AML-193 (cell line): ENCODE results near the gene ARPC4.

Source experiments
- DNase-seq, 2 experiments: peaks; one replicate each; lab custom pipeline; 2025; lab: John Stamatoyannopoulos, UW

Gene ARPC4

GRCh38 chr3:9793161-9793781, 389 bp downstream of the ARPC4 start:
- peak; percentile 64 to 70 for DNase-seq

DNA sequence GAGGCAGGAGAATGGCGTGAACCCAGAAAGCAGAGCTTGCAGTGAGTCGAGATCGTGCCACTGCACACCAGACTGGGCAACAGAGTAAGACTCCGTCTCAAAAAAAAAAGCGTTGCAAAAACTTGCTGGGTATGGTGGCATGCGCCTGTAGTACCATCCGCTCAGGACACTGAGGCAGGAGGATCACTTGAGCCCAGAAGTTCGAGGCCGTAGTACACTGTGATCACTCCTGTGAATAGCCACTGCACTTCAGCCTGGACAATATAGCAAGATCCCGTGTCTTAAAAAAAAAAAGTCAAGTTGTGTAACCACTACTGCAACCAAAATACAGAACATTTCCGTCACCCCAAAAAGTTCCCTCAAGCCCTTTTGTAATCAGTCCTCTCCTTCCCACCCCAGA, 1.5 kb downstream of the ARPC4 start:
- no peak for DNase-seq

DNA sequence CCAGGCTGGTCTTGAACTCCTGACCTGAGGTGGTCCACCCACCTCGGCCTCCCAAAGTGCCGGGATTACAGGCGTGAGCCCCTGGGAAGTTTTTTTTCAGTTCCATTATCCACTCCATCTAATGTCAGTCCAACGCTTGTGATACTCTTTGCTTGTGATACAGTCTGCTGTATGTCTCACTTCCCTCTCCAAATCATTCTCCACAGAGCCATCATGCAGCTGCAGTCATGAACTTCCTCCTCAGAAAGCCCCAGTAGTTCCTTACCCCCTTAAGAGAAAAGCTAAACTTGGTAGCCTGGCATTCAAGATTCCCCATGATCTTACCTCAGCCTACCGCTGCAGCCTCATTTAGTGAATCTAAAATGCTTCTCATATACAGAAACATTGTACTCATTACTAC, 2.3 kb downstream of the ARPC4 start:
- peak in 1 of 2 experiments; percentile 11 for DNase-seq

- DNase-seq: no peak
Observed at GRCh38 chr3:9797196-9797945, 4.5 kb downstream of the ARPC4 start.

DNA sequence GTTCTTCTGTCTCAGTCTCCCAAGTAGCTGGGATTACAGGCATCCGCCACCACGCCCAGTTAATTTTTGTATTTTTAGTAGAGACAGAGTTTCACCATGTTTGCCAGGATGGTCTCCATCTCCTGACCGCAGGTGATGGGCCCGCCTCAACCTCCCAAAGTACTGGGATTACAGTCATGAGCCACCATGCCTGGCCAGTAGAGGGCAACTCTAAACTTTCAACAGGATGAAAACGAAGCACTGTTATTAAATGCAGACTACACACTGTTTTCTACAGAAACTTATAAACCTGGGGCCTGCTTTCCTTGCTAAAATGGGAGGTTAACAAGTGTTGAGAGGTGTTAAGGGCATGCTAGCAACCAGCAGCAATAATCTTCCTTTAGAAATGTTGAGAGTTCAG, 7.6 kb downstream of the ARPC4 start:
- DNase-seq: peak in 1 of 2 experiments; percentile 21

DNA sequence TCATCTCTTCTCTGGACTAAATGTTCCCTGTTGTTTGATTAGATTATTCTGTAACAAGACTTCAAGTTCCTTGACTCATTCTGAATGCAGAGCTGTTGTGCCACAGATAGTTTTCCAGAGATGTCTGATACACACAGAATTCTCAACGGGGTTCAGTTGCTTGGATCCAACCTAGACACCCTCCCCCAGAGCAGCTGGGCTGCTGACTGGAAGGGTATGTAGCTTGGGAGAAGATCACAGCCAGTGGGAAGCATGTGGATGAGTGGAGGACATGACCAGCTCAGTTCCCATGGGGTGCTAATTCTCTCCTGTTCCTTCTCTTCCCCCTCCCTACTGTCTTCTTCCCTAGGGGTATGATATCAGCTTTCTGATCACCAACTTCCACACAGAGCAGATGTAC, 10.6 kb downstream of the ARPC4 start:
- no peak for DNase-seq

DNA sequence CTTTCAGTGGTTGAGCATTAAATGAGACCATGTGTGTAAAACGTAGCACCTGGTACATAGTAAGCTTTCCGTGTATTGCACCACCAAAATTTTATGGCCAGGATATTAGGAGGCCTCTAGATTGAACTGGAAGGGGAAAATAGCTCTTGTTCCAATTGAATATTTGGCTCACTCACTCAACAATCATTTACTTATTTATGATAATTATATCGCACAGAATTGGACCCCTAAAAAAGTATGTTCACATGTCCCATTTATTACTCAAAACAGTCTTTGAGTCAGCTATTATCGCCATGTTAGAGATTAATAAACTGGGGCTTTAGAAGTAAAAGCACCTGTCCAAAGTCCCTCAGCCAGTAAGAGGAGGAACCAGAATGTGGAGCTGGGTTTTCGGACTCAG, 12.1 kb downstream of the ARPC4 start:
- DNase-seq: no peak

DNA sequence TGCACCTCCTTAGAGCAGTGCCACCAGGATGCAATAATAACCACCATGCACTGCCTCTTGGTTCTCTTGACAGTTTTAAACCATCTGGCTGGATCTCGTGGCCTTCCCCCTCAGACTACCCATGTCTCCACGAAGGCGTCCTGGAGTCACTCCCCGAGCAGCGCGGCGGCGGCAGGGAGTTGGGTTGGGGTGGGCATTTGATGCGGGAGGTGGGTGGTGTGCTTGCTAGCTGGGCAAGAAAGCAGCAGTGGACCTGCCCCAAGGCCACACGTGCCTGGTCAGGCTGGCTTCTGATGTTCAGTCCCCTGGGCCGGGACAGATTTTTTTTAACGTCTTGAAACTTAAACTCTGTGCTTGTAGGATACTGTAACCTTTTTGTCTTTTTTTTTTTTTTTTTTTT, 13.3 kb downstream of the ARPC4 start:
- no peak for DNase-seq

DNA sequence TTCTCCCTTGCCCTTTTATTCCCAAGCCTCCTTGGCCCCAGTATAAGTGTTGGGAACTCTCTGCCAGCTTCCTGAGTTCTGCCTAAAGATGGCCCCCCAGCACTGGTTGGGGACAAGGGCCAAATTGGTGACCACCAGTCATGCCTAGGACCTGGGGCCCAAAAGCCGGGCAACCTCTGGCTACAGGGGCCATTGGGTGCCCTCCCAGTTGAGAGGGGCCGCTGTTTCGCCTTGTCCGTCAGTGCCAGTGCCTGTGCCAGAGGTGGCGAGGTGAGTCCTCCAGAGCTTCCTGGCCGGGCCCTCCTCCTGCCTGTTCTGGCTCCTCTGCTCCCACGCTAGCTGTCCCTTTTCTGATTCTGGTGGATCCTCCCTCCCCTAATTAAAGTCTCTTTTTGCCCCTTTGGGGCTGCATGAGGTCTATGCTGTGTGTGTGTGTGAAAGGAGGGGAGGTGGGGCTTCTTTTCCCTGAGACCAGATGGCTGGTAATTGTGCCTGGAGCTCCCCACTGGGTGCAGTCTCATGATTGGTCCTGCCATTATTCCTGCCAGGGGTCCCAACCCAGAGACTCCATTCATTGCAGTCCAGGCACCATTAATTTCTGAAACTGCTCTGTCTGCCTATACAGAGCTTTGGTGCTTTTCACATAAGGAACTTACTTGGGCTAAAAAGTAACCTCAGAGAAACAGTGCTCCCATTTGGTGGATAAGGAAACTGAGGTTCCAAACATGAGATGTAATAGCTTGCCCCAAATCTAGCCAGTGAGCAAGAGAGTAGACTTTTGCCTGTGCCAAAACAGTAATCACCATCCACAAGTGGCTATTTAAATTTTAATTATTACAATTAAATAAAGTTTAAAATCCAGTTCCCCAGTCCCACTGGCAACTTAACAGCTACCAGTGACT, 14.1 kb downstream of the ARPC4 start:
- no peak for DNase-seq

GRCh38 chr3:9807981-9808344, 15.1 kb downstream of the ARPC4 start:
- DNase-seq: no peak

GRCh38 chr3:9808345-9809037, 15.6 kb downstream of the ARPC4 start:
- DNase-seq: peak; percentile 53 to 70

DNA sequence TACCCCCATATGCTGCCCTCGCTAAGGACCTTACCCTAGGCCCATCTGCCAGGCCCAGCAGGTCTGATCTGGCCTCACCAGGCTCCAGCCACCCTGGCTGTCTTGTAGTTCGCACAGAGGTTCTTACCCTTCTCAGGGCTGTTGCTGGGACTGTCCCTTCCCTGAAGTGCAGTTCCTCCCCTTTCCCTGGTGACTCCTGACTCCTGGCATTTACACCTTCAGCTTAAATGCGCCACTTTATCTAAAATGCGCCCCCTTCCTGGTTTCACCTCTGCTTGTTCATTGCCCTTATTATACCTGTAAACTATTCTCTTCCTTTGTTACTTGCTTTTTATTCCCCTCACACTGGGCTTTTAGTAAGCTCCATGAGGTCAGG, 16.3 kb downstream of the ARPC4 start:
- no peak for DNase-seq

- peak; percentile 60 to 67 for DNase-seq
Observed at GRCh38 chr3:9809615-9810432, 16.9 kb downstream of the ARPC4 start, which contains the start of gene TTLL3. TSS of gene TTLL3 (plus strand) at chr3:9810262. CDS start at chr3:9810662, 400 bp downstream.

- DNase-seq: no peak
Observed at GRCh38 chr3:9810433-9810770, 17.5 kb downstream of the ARPC4 start.

DNA sequence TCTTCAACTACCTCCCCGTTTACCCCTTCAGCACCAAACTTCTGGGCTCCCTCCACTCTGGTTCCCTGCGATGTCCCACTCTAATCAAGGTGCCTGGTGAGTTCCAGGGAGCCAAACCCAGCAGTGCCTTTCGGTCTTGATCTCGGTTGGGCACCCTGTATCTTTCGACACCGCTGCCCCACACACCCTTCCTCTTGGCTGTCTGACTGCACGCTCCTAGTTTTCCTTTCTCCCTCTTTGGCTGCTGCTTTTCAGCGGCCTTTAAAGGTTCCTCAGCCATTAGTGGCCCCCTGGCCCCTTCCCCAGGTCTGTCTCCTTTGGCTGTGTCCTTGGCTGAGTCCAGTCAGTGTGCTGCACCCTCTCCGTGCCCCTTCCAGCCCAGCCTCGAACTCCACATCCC, 18.0 kb downstream of the ARPC4 start:
- no peak for DNase-seq

DNA sequence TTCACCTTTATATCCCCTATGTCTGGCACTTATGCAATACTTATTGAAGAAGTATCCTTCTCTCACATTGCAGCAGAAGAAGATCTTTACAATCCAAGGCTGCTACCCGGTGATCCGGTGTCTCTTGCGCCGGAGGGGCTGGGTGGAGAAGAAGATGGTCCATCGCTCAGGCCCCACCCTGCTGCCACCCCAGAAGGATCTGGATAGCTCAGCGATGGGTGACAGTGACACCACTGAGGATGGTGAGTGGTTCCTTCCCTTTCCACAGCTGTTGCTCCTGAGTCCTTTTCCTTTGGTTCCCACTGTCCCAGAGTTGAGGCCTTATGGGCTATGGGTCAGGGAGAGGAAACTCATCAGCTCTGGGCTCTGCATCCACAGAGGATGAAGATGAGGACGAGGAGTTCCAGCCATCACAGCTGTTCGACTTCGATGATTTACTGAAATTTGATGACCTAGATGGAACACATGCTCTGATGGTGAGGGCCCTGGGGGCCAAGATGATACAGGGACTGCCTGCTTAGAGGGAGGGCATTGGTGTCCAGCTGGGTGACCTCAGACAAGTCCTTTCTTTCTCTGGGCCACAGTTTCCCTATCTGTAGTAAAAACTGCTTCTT, 20.1 kb downstream of the ARPC4 start:
- DNase-seq: no peak

GRCh38 chr3:9815986-9816385, 23.1 kb downstream of the ARPC4 start:
- no peak for DNase-seq

DNA sequence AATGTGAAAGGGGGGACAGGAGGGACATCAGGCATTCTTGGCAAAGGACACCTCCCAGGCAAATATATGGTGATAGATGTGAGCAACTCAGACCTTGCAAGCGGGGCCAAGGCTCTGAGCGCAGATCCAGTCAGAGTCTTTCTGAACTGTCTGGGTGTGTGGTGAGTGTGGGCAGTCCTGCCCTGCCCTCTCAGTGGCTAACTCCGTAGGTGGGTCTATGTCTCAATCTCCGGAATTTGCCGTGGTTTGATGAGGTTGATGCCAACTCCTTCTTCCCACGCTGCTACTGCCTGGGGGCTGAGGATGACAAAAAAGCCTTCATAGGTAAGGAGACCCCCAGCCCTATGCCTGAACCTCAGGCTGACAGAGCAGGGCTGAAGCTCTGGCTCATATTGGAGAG, 24.6 kb downstream of the ARPC4 start:
- DNase-seq: no peak

- no peak for DNase-seq
Observed at GRCh38 chr3:9818666-9819335, 25.9 kb downstream of the ARPC4 start.

DNA sequence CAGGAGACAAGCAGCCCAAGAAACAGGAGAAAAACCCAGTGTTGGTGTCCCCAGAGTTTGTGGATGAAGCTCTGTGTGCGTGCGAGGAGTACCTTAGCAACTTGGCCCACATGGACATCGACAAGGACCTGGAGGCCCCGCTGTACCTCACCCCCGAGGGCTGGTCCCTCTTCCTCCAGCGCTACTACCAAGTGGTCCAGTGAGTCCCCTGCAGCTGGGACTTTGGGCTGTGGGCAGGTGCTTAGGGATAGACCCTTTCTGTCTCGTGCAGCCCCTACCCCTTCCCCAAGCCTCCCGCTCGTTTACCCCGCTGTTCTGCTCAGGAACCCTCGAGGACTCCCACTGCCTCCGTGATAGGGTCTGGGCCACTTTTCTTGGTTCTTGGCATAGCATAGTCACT, 27.7 kb downstream of the ARPC4 start:
- no peak for DNase-seq
